ENCODE data around the gene SLC44A5.

Gene SLC44A5

DNA sequence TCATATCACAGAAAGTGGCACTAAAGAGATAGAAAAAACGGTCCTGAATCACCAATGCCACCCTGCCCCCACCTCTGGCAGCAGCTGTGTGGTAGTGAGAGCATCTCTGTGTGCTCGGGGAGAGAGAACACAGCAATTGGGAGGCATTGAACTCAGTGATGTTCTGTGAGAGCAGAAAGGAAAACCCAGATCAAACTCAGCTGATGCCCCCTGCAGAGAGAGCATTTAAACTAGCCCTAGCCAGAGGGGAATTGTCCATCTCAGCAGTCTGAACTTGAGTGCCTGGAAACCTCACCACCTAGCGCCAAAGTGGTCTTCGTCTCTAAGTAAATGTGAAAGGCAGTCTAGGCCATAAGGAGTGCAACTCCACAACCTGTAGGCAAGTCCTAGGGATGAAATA lies 21.3 kb downstream of the SLC44A5 start:
- Histone ChIP-seq H3K9me3 (ENCODE audit: insufficient read depth, low read length, severe bottlenecking) (no peaks in the 10 kb centered on the region), H3K27me3 (ENCODE audit: insufficient read depth, low read length, poor library complexity) (no peaks in the 10 kb centered on the region), H4K20me1 (ENCODE audit: insufficient read depth, low read length) (no peaks in the 10 kb centered on the region), H3K36me3 (ENCODE audit: insufficient read depth, low read length) (no peaks in the 10 kb centered on the region), H3K4me2 (ENCODE audit: insufficient read depth, low read length) (no peak overlapping the region), H3K4me3 (ENCODE audit: low read depth in 1 of 2, low read length in 2 of 2) (no peak overlapping the region), H3K9ac (ENCODE audit: low read depth, low read length) (no peak overlapping the region), H2AFZ (ENCODE audit: low read depth, low read length) (no peak overlapping the region), H3K79me2 (ENCODE audit: insufficient read depth, low read length) (no peaks in the 10 kb centered on the region), H3K27ac (ENCODE audit: low read length) (no peak overlapping the region), H3K4me1 (ENCODE audit: insufficient read depth, low read length) (no peaks in the 10 kb centered on the region)
- no peak for ATAC-seq (ENCODE audit: insufficient read depth, low read depth)
- TF ChIP-seq CTCF (IDR thresholded peaks at IDR 0.05; ENCODE audit: borderline replicate concordance, extremely low read depth, low read length, poor library complexity, severe bottlenecking) (no peak), EZH2 (IDR thresholded peaks at IDR 0.05; ENCODE audit: borderline replicate concordance, low read depth, low read length, severe bottlenecking) (no peak)
- no peak for DNase-seq

DNA sequence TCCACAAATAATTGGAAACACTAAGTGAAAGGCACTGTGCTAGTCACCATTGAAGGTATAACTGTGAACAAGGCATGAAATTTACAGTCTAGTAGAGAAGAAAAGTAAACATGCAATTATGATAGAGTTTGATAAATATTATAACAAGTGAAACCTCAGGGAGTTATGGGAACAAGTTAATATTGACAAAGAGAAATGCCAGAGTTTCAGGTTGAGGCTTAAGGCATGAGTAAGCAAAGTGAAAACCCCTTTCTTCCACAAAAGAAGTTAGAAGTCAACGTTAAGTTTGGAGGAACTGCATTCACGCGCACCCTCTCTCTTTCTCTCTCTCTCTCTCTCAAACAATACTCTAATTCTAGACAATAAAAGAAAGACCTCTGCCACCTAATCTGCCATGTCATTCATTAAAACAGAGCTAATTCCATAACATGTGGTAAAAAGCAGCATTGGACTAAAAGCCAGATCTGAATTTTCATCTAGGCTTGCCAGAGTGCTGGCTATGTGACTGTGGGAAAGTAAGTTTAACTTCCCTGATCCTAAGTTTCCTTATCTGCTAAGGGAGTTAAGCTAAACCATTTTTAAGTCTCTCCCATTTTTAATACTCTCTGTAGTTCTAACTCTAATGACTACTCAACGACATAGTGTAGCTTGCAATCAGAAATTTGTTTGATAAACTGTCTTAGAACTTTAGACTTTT lies 22.0 kb downstream of the SLC44A5 start:
- Histone ChIP-seq H3K4me2 (ENCODE audit: insufficient read depth, low read length) (no peak overlapping the region), H3K4me3 (ENCODE audit: low read depth in 1 of 2, low read length in 2 of 2) (no peak overlapping the region), H3K27ac (ENCODE audit: low read length) (no peak overlapping the region), H3K79me2 (ENCODE audit: insufficient read depth, low read length) (no peaks in the 10 kb centered on the region), H4K20me1 (ENCODE audit: insufficient read depth, low read length) (no peaks in the 10 kb centered on the region), H3K27me3 (ENCODE audit: insufficient read depth, low read length, poor library complexity) (no peaks in the 10 kb centered on the region), H3K9ac (ENCODE audit: low read depth, low read length) (no peak overlapping the region), H3K4me1 (ENCODE audit: insufficient read depth, low read length) (no peaks in the 10 kb centered on the region), H2AFZ (ENCODE audit: low read depth, low read length) (no peak overlapping the region), H3K36me3 (ENCODE audit: insufficient read depth, low read length) (no peaks in the 10 kb centered on the region), H3K9me3 (ENCODE audit: insufficient read depth, low read length, severe bottlenecking) (no peaks in the 10 kb centered on the region)
- TF ChIP-seq CTCF (IDR thresholded peaks at IDR 0.05; ENCODE audit: borderline replicate concordance, extremely low read depth, low read length, poor library complexity, severe bottlenecking), result no peak
- no peak for TF ChIP-seq EZH2 (IDR thresholded peaks at IDR 0.05; ENCODE audit: borderline replicate concordance, low read depth, low read length, severe bottlenecking)
- no peak for DNase-seq
- ATAC-seq (ENCODE audit: insufficient read depth, low read depth), result no peak

DNA sequence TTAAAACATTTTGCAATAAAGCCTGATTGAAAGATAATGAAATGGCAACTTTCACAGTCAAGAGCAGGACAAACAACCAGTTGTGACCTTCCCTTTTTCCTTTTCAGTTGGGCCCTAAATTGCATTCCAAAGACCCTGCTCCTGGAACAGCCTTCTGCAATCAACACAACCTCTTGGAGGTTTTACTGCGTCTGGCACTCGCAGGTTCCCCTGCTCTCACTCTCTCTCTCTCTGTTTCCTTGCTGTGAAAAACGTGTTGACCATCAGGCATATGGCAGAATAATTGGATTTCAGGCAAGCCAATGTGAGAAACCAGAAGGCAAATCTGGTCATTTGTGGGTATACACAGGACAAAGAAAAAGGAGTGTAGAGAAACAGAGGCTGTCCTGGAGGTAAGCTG lies 23.2 kb downstream of the SLC44A5 start:
- H3K79me2 ChIP-seq (ENCODE audit: insufficient read depth, low read length), result no peaks in the 10 kb centered on the region
- no peak for TF ChIP-seq EZH2 (IDR thresholded peaks at IDR 0.05; ENCODE audit: borderline replicate concordance, low read depth, low read length, severe bottlenecking)
- no peak for TF ChIP-seq CTCF (IDR thresholded peaks at IDR 0.05; ENCODE audit: borderline replicate concordance, extremely low read depth, low read length, poor library complexity, severe bottlenecking)
- H3K27me3 ChIP-seq (ENCODE audit: insufficient read depth, low read length, poor library complexity), result no peaks in the 10 kb centered on the region
- H3K4me2 ChIP-seq (ENCODE audit: insufficient read depth, low read length), result no peak overlapping the region
- DNase-seq (no peak), ATAC-seq (ENCODE audit: insufficient read depth, low read depth) (no peak)
- H4K20me1 ChIP-seq (ENCODE audit: insufficient read depth, low read length), result no peaks in the 10 kb centered on the region
- no peaks in the 10 kb centered on the region for H3K36me3 ChIP-seq (ENCODE audit: insufficient read depth, low read length)
- H3K9me3 ChIP-seq (ENCODE audit: insufficient read depth, low read length, severe bottlenecking), result no peaks in the 10 kb centered on the region
- H2AFZ ChIP-seq (ENCODE audit: low read depth, low read length), result no peak overlapping the region
- no peak overlapping the region for H3K4me3 ChIP-seq (ENCODE audit: low read depth in 1 of 2, low read length in 2 of 2)
- H3K27ac ChIP-seq (ENCODE audit: low read length), result no peak overlapping the region
- H3K9ac ChIP-seq (ENCODE audit: low read depth, low read length), result no peak overlapping the region
- H3K4me1 ChIP-seq (ENCODE audit: insufficient read depth, low read length), result no peaks in the 10 kb centered on the region
